Measurements from ENCODE around the gene CELSR2. TPM values are rescaled to one million over a fixed set of nuclear protein-coding genes. Genes with fewer than 3 reads are reported as not detected.

The CELSR2 gene
- total RNA-seq, 4 donors from 2014 or later: 23.4 to 57.2 (median 39.9) TPM

DNA sequence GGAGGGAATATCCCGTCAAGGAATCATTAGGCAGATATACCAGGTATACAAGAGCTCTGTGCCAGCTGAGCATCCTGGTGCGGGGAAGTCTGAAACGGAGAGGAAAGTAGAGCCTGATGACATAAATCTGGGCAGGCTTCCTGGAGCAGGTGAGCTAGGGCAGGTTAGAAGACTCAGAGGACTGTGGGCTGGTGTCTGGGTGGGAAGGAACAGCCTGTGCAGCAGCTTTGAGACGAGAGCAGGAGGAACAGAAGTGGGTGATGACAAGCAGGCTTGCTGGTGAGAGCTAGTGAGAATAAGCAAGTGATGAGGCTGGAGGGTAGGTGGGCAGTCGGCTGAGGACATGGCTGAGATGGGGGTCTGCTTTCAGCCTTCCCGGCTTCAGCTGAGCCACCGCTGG is 6.7 kb downstream of the CELSR2 start:
- peak overlapping the region; percentile 88 to 94 (median 92) for H3K27ac ChIP-seq
- intact Hi-C loops (cut with DNase I): loop anchor here (10.0 kb wide), 1 partner anchor 51 kb away; no protein-coding TSS in a partner anchor
- peaks cover 24 to 86% (median 28%) of the 10 kb centered on the region in 3 donors for H3K4me1 ChIP-seq
- H3K4me3 ChIP-seq: no peak overlapping the region
- WGBS, 2 donors: 57 to 75% methylated on average over 7 of the region's 7 CpGs
- no peaks in the 10 kb centered on the region for H3K9me3 ChIP-seq
- H3K36me3 ChIP-seq: peaks cover 0 to 46% (median 0%) of the 10 kb centered on the region in 3 donors
- no peak for DNase-seq
- no peak for TF ChIP-seq POLR2A (IDR thresholded peaks at IDR 0.05)
- TF ChIP-seq, protein P1, sequence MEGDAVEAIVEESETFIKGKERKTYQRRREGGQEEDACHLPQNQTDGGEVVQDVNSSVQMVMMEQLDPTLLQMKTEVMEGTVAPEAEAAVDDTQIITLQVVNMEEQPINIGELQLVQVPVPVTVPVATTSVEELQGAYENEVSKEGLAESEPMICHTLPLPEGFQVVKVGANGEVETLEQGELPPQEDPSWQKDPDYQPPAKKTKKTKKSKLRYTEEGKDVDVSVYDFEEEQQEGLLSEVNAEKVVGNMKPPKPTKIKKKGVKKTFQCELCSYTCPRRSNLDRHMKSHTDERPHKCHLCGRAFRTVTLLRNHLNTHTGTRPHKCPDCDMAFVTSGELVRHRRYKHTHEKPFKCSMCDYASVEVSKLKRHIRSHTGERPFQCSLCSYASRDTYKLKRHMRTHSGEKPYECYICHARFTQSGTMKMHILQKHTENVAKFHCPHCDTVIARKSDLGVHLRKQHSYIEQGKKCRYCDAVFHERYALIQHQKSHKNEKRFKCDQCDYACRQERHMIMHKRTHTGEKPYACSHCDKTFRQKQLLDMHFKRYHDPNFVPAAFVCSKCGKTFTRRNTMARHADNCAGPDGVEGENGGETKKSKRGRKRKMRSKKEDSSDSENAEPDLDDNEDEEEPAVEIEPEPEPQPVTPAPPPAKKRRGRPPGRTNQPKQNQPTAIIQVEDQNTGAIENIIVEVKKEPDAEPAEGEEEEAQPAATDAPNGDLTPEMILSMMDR (IDR thresholded peaks at IDR 0.05): no peak
- H3K27me3 ChIP-seq: no peaks in the 10 kb centered on the region

- Histone ChIP-seq H3K4me3 (no peak overlapping the region), H3K4me1 (peaks cover 24 to 82% (median 28%) of the 10 kb centered on the region in 3 donors), H3K9me3 (no peaks in the 10 kb centered on the region), H3K36me3 (peaks cover 0 to 46% (median 0%) of the 10 kb centered on the region in 3 donors), H3K27me3 (no peaks in the 10 kb centered on the region), H3K27ac (peak overlapping the region in 3 of 4 donors; percentile 13 to 94 (median 48))
- intact Hi-C loops (cut with DNase I): loop anchor here (10.0 kb wide), 1 partner anchor 52 kb away; no protein-coding TSS in a partner anchor
- 37 to 56% methylated on average over 5 of the region's 5 CpGs for WGBS, 2 donors
- TF ChIP-seq POLR2A (IDR thresholded peaks at IDR 0.05): no peak
- TF ChIP-seq, protein P1 (IDR thresholded peaks at IDR 0.05): no peak
- DNase-seq: no peak
Observed at GRCh38 chr1:109256971-109257681, 7.8 kb downstream of the CELSR2 start.

DNA sequence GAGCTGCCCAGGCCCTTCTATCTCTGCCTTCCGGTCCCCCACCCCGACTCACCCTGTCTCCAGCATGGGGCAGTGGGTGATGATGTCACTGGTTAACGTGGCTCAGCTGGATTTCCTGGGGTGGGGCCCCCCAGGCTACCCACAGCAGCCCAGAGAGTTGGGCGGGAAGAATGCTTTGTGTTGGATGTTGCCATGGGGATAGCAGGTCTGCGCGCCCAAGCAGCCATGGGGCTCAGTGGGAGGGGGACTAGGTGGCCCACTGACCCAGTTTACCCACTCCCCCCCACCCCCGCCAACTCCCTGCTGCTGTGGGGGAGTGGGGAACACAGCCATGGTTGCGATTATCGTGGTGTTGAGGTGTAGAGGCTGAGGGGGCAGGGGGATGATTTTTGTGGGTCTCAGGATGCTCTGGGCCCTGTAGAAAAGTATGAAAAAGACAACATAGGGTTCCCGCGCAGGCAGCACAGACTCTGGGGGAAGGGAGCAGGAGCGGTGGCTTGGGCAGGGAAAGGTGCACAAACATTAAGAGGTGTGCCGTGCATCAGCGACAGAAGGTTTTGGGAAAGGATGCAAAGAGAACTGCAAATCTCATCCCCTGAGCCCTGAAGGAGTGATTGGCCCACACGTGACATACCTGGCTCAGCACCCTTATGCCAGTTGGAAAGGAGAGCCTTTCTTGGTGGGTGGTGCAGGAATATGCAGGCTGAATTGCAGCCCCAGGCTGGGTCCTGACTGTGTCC is 8.5 kb downstream of the CELSR2 start:
- Histone ChIP-seq H3K27me3 (no peaks in the 10 kb centered on the region), H3K4me1 (peaks cover 30 to 82% (median 34%) of the 10 kb centered on the region in 3 donors), H3K4me3 (no peak overlapping the region), H3K36me3 (peaks cover 0 to 41% (median 0%) of the 10 kb centered on the region in 3 donors), H3K27ac (peak overlapping the region in 3 of 4 donors; percentile 13 to 94 (median 48)), H3K9me3 (no peaks in the 10 kb centered on the region)
- intact Hi-C loops (cut with DNase I): loop anchor here (10.0 kb wide), 1 partner anchor 53 kb away; no protein-coding TSS in a partner anchor
- WGBS, 2 donors: 48 to 62% methylated on average over 8 to 10 of the region's 15 CpGs
- no peak for DNase-seq
- TF ChIP-seq POLR2A (IDR thresholded peaks at IDR 0.05): no peak
- TF ChIP-seq, protein P1 (IDR thresholded peaks at IDR 0.05): no peak

- H3K4me3 ChIP-seq: no peak overlapping the region
- H3K4me1 ChIP-seq: peaks cover 35 to 82% (median 35%) of the 10 kb centered on the region in 3 donors
- intact Hi-C loops (cut with DNase I): loop anchor here (10.0 kb wide), 1 partner anchor 54 kb away; no protein-coding TSS in a partner anchor
- no peaks in the 10 kb centered on the region for H3K27me3 ChIP-seq
- no peak for TF ChIP-seq POLR2A (IDR thresholded peaks at IDR 0.05)
- TF ChIP-seq, protein P1 (IDR thresholded peaks at IDR 0.05): no peak
- H3K9me3 ChIP-seq: no peaks in the 10 kb centered on the region
- DNase-seq: no peak
- H3K36me3 ChIP-seq: peaks cover 0 to 41% (median 0%) of the 10 kb centered on the region in 3 donors
- WGBS, 2 donors: 92 to 93% methylated on average over 22 to 29 of the region's 69 CpGs
- H3K27ac ChIP-seq: peak overlapping the region in 1 of 4 donors; percentile 94
Observed at GRCh38 chr1:109258481-109259466, 9.4 kb downstream of the CELSR2 start.

All from esophagus squamous epithelium (tissue), 5 donors.